Effector CD8-positive, alpha-beta T cell (primary cell): Measurements from ENCODE around the gene GIPC1.
"Not testable (repeated sequence)": the region's sequence is repeated elsewhere in the genome, so short reads cannot be mapped to it uniquely, and the experiment has no call there.

Experiments used
- DNase-seq: peaks from one replicate; lab custom pipeline; 2025; lab: John Stamatoyannopoulos, UW

GIPC1 gene

GRCh38 chr19:14517840-14518505 lies 22.0 kb upstream of the GIPC1 start, which contains the start of gene DNAJB1:
Gene DNAJB1 (minus strand): TSS chr19:14518397. CDS start chr19:14518349, 48 bp downstream.
- peak; percentile 59 for DNase-seq

GRCh38 chr19:14517446-14517839 lies 21.5 kb upstream of the GIPC1 start:
- DNase-seq, result no peak

- no peak for DNase-seq
Measured at GRCh38 chr19:14516746-14517438, 21.0 kb upstream of the GIPC1 start.

GRCh38 chr19:14516048-14516534 lies 20.2 kb upstream of the GIPC1 start:
- no peak for DNase-seq

GRCh38 chr19:14515501-14516047 lies 19.6 kb upstream of the GIPC1 start:
- no peak for DNase-seq

GRCh38 chr19:14514215-14514863 lies 18.4 kb upstream of the GIPC1 start:
- no peak for DNase-seq

- no peak for DNase-seq
Measured at GRCh38 chr19:14512406-14512961, 16.6 kb upstream of the GIPC1 start.

GRCh38 chr19:14511229-14511593 lies 15.3 kb upstream of the GIPC1 start:
- DNase-seq, result no peak

GRCh38 chr19:14510311-14511228 lies 14.6 kb upstream of the GIPC1 start:
- no peak for DNase-seq

- DNase-seq, result no peak
Measured at GRCh38 chr19:14507704-14508542, 12.0 kb upstream of the GIPC1 start.

- DNase-seq, result peak; percentile 69
Measured at GRCh38 chr19:14505488-14506239, 9.7 kb upstream of the GIPC1 start.

GRCh38 chr19:14504575-14504974 lies 8.6 kb upstream of the GIPC1 start:
- DNase-seq, result not testable (repeated sequence)

- no peak for DNase-seq
Measured at GRCh38 chr19:14503285-14503684, 7.4 kb upstream of the GIPC1 start.

GRCh38 chr19:14502334-14503092 lies 6.6 kb upstream of the GIPC1 start:
- no peak for DNase-seq

- no peak for DNase-seq
Measured at GRCh38 chr19:14497228-14497921, 1.4 kb upstream of the GIPC1 start.

- DNase-seq, result no peak
Measured at GRCh38 chr19:14496834-14497227, 904 bp upstream of the GIPC1 start.

GRCh38 chr19:14495672-14496028 lies 277 bp downstream of the GIPC1 start:
- DNase-seq, result no peak
